ENCODE results near the gene DDX60.

GRCh38 chr4:168357941-168358340, 39.4 kb upstream of the DDX60 start:
- TF ChIP-seq CTCF (conservative IDR thresholded peaks at IDR 0.05), result no peak
- no peak for TF ChIP-seq EZH2 (IDR thresholded peaks at IDR 0.05; ENCODE audit: low read depth)

All from PC-9 (cell line).